Activated CD4-positive, alpha-beta T cell treated with anti-CD3 and anti-CD28 coated beads, Interleukin-2, amount 10 ng/mL, durations not matched to agents 24 days and 14 days (primary cell): ENCODE measurements around the gene C6orf52. TPM values are rescaled to one million over a fixed set of nuclear protein-coding genes. Genes with fewer than 3 reads are reported as not detected.
A peak's percentile ranks its signal among the peaks of the same experiment; 100 is the strongest.

Experiments
- DNase-seq: peaks from one replicate; pipeline ENCODE4 v3.0.0; 2022
- H3K27ac Mint-ChIP-seq: one replicate; pipeline ENCODE4 v1.8.0; 2022; ENCODE audit warnings: mild to moderate bottlenecking, mixed read lengths
- H3K27me3 Mint-ChIP-seq: one replicate; pipeline ENCODE4 v1.8.0; 2022; ENCODE audit warnings: mixed read lengths
- H3K36me3 Mint-ChIP-seq: one replicate; pipeline ENCODE4 v1.8.0; 2022; ENCODE audit warnings: low read depth, mild to moderate bottlenecking, mixed read lengths
- H3K4me1 Mint-ChIP-seq: one replicate; pipeline ENCODE4 v1.8.0; 2021; ENCODE audit warnings: mixed read lengths
- H3K4me3 Mint-ChIP-seq: one replicate; pipeline ENCODE4 v1.8.0; 2022; ENCODE audit warnings: mild to moderate bottlenecking, moderate library complexity, mixed read lengths
- H3K9me3 Mint-ChIP-seq: one replicate; pipeline ENCODE4 v1.8.0; 2021; ENCODE audit warnings: mixed read lengths
- intact Hi-C: fragments of 100-400 bp; cut with micrococcal nuclease; formaldehyde crosslinking; loops from one replicate; pipeline ENCODE4 v1.15.1; 2023
- total RNA-seq: library from RNA; stranded (reverse); gene quantifications from 2 replicates; pipeline ENCODE4 v1.2.3, GENCODE V29; 2022

C6orf52 gene
- total RNA-seq, 1 donor from 2014 or later: 3.0 TPM

GRCh38 chr6:10658910-10659698 is 35.3 kb downstream of the C6orf52 start:
- Mint-ChIP-seq H3K9me3 (peaks cover 5% of the 10 kb centered on the region), H3K36me3 (no peaks in the 10 kb centered on the region), H3K27me3 (peaks cover 15% of the 10 kb centered on the region), H3K4me3 (no peak overlapping the region), H3K27ac (no peak overlapping the region), H3K4me1 (peaks cover 16% of the 10 kb centered on the region)
- DNase-seq: no peak
- intact Hi-C loops: loop anchor here (5.0 to 10.0 kb wide), 3 partner anchors 132 to 178 kb away; partner anchors contain the start of gene MAK

- Mint-ChIP-seq H3K27ac (peak overlapping the region; percentile 46), H3K36me3 (no peaks in the 10 kb centered on the region), H3K4me1 (peaks cover 16% of the 10 kb centered on the region), H3K9me3 (peaks cover 8% of the 10 kb centered on the region), H3K27me3 (peaks cover 29% of the 10 kb centered on the region), H3K4me3 (peak overlapping the region; percentile 63)
- intact Hi-C loops: loop anchor here (5.0 to 10.0 kb wide), 3 partner anchors 128 to 182 kb away; partner anchors contain the start of gene MAK
- DNase-seq: peak; percentile 83
Observed at GRCh38 chr6:10655508-10656055, 38.8 kb downstream of the C6orf52 start.

DNA sequence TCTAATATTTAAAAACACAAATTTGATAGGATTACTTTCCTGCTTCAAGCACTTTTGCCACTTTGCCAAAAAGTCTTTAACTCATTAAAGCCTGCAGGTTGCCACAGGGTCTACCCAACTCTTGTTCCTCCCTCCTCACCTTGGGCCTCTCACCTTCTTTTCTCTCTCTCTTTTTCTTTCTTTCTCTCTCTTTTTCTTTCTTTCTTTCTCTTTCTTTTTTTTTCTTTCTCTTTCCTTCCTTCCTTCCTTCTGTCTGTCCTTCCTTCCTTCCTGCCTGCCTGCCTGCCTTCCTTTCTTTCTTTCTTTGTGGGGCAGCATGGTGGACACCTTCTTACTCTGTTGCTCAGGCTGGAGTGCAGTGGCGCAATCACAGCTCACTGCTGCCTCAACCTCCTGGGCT is 50.2 kb downstream of the C6orf52 start:
- DNase-seq: no peak
- H3K4me1 Mint-ChIP-seq: peaks cover 6% of the 10 kb centered on the region
- intact Hi-C loops: no loop called here

GRCh38 chr6:10643201-10643651 is 51.2 kb downstream of the C6orf52 start:
- peaks cover 6% of the 10 kb centered on the region for H3K4me1 Mint-ChIP-seq
- H3K4me3 Mint-ChIP-seq: no peak overlapping the region
- no peak overlapping the region for H3K27ac Mint-ChIP-seq
- no peak for DNase-seq
- peaks cover 23% of the 10 kb centered on the region for H3K27me3 Mint-ChIP-seq
- intact Hi-C loops: no loop called here
- no peaks in the 10 kb centered on the region for H3K36me3 Mint-ChIP-seq
- peaks cover 6% of the 10 kb centered on the region for H3K9me3 Mint-ChIP-seq

More for the DNA sequence above, 50.2 kb downstream of the C6orf52 start:
- no peak overlapping the region for H3K4me3 Mint-ChIP-seq
- H3K9me3 Mint-ChIP-seq: peaks cover 4% of the 10 kb centered on the region
- H3K27me3 Mint-ChIP-seq: peaks cover 20% of the 10 kb centered on the region
- no peaks in the 10 kb centered on the region for H3K36me3 Mint-ChIP-seq
- H3K27ac Mint-ChIP-seq: no peak overlapping the region

DNA sequence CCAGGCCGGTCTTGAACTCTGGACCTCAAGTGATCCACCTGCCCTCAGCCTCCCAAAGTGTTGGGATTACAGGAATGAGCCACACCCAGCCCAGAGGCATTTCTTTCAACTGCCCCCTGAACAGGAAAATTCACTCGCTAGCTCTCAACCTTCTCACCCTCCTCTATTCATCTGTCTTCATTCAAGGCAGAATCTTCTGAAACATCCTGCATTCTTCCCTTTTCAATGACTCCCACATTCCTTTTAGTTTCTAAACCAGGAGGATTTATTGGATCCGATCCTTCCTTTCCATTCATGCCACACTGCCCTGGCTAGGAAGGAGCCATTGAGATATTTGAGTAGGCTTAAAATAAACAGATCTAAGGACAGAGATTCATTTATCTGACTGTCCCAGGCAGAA is 52.9 kb downstream of the C6orf52 start:
- intact Hi-C loops: no loop called here
- Mint-ChIP-seq H3K4me1 (peaks cover 6% of the 10 kb centered on the region), H3K9me3 (peaks cover 6% of the 10 kb centered on the region), H3K4me3 (no peak overlapping the region), H3K27ac (no peak overlapping the region), H3K27me3 (peaks cover 19% of the 10 kb centered on the region), H3K36me3 (no peaks in the 10 kb centered on the region)
- no peak for DNase-seq

DNA sequence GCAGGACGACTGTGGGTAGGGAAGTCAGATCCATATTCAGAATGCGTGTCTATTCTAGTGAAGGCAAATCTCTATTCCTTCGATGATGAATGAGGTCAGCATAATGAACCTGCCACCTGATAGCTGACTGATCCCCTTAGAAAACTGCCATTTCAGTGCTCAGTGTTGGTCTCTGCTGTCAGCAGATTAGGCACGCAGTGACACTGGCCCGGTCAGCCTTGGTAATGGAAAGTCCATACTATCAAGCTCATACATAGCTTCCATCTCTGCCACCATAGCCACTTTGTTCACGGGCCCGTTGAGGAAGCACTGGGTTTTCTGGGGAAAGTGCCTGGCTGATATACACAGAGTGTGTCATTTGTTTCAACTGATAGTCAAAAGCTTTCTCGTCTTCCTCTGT is 54.0 kb downstream of the C6orf52 start:
- no peak for DNase-seq
- Mint-ChIP-seq H3K4me3 (no peak overlapping the region), H3K27ac (no peak overlapping the region), H3K4me1 (peaks cover 6% of the 10 kb centered on the region), H3K36me3 (no peaks in the 10 kb centered on the region), H3K27me3 (peaks cover 19% of the 10 kb centered on the region), H3K9me3 (peaks cover 9% of the 10 kb centered on the region)
- intact Hi-C loops: no loop called here

- no peak overlapping the region for H3K27ac Mint-ChIP-seq
- no peak overlapping the region for H3K4me3 Mint-ChIP-seq
- DNase-seq: no peak
- intact Hi-C loops: no loop called here
- H3K36me3 Mint-ChIP-seq: peaks cover 1% of the 10 kb centered on the region
- H3K9me3 Mint-ChIP-seq: peaks cover 3% of the 10 kb centered on the region
- no peaks in the 10 kb centered on the region for H3K27me3 Mint-ChIP-seq
- H3K4me1 Mint-ChIP-seq: peaks cover 6% of the 10 kb centered on the region
Observed at GRCh38 chr6:10633216-10633615, 61.2 kb downstream of the C6orf52 start.

DNA sequence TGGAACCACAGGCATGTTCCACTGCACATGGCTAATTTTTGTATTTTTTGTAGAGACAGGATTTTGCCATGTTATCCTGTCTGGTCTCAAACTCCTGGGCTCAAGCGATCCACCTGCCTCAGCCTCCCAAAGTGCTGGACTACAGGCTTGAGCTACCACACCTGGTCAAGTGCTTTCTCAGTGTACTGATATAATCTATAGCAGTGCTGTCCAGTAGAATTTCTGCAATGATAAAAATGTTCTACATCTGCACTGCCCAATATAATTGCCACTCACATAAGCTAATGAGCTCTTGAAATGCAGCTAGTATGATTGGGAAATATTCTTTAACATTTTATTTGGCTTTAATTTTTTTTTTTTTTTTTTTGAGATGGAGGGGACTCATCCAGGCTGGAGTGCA is 64.2 kb downstream of the C6orf52 start:
- DNase-seq: no peak
- no peaks in the 10 kb centered on the region for H3K27me3 Mint-ChIP-seq
- no peak overlapping the region for H3K27ac Mint-ChIP-seq
- peaks cover 9% of the 10 kb centered on the region for H3K36me3 Mint-ChIP-seq
- no peak overlapping the region for H3K4me3 Mint-ChIP-seq
- peaks cover 6% of the 10 kb centered on the region for H3K4me1 Mint-ChIP-seq
- intact Hi-C loops: no loop called here
- H3K9me3 Mint-ChIP-seq: peaks cover 1% of the 10 kb centered on the region

DNA sequence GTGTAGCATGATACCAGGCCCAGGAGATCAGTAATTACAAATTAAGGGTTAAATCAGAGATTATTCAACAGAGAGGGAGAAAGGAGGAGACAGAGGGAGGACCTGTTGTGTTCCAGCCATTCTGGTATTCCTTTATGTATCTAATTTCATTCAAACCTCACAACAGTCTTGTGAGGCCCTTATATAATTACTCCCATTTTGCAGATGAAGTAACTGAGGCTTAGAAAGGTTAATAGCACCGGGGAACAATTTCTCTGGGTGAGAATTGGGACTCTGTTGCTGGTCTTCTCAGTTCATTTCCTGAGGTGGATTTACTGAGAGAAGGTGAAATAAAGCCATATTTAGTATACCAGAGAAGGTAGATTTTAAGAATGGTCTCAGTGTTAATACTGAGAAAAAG is 66.6 kb downstream of the C6orf52 start:
- H3K4me3 Mint-ChIP-seq: no peak overlapping the region
- DNase-seq: no peak
- no peaks in the 10 kb centered on the region for H3K4me1 Mint-ChIP-seq
- intact Hi-C loops: no loop called here
- H3K9me3 Mint-ChIP-seq: peaks cover 14% of the 10 kb centered on the region
- H3K36me3 Mint-ChIP-seq: peaks cover 27% of the 10 kb centered on the region
- H3K27me3 Mint-ChIP-seq: no peaks in the 10 kb centered on the region
- no peak overlapping the region for H3K27ac Mint-ChIP-seq

- H3K27ac Mint-ChIP-seq: no peak overlapping the region
- H3K27me3 Mint-ChIP-seq: no peaks in the 10 kb centered on the region
- no peak overlapping the region for H3K4me3 Mint-ChIP-seq
- peaks cover 18% of the 10 kb centered on the region for H3K9me3 Mint-ChIP-seq
- H3K36me3 Mint-ChIP-seq: peaks cover 37% of the 10 kb centered on the region
- DNase-seq: no peak
- intact Hi-C loops: no loop called here
- no peaks in the 10 kb centered on the region for H3K4me1 Mint-ChIP-seq
Observed at GRCh38 chr6:10626154-10626741, 68.2 kb downstream of the C6orf52 start.

GRCh38 chr6:10624836-10625235 is 69.6 kb downstream of the C6orf52 start:
- no peaks in the 10 kb centered on the region for H3K27me3 Mint-ChIP-seq
- intact Hi-C loops: no loop called here
- no peak overlapping the region for H3K27ac Mint-ChIP-seq
- no peak overlapping the region for H3K4me3 Mint-ChIP-seq
- no peaks in the 10 kb centered on the region for H3K4me1 Mint-ChIP-seq
- peaks cover 40% of the 10 kb centered on the region for H3K36me3 Mint-ChIP-seq
- no peak for DNase-seq
- peaks cover 19% of the 10 kb centered on the region for H3K9me3 Mint-ChIP-seq

GRCh38 chr6:10621847-10622246 is 72.6 kb downstream of the C6orf52 start:
- Mint-ChIP-seq H3K4me3 (no peak overlapping the region), H3K27me3 (no peaks in the 10 kb centered on the region), H3K4me1 (no peaks in the 10 kb centered on the region), H3K36me3 (peaks cover 34% of the 10 kb centered on the region), H3K27ac (no peak overlapping the region), H3K9me3 (peaks cover 19% of the 10 kb centered on the region)
- DNase-seq: no peak
- intact Hi-C loops: no loop called here
